GM12873 (cell line): ENCODE results near the gene DTX1.

Experiments used
- CTCF ChIP-seq: IDR thresholded peaks from 2 replicates; pipeline ENCODE4 v1.5.1; 2012; ENCODE audit warnings: low read depth, mild to moderate bottlenecking, moderate library complexity, low read length, control low read depth; ENCODE audit not compliant: insufficient read depth; ENCODE audit errors: missing control alignments

The DTX1 gene

DNA sequence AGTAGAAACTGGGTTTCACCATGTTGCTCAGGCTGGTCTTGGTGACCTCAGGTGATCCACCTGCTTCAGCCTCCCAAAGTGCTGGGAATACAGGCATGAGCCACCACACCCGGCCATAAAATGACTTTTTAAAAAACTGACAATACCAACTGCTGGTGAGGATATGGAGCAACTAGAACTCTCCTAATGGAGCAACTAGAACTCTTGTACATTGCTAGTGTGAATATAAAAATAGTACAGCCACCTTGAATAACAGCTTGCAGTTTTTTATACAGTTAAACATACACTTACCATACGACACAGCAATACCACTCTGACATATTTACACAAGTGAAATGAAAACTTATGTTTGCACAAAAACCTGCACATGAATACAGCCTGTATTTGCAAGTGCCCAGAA is 90.5 kb downstream of the DTX1 start:
- no peak for TF ChIP-seq CTCF
